Activated T-helper 2 cell treated with anti-CD3 and anti-CD28 coated beads, Interferon-gamma antibody, Interleukin-2, Interleukin-4, amounts not matched to agents 10 μg/mL and 5 μg/mL and 100 μg/mL, durations not matched to agents 14 hours and 24 hours and 36 hours (primary cell): ENCODE measurements around the gene ADCY3. TPM values are rescaled to one million over a fixed set of nuclear protein-coding genes. Genes with fewer than 3 reads are reported as not detected.

Experiments
- DNase-seq: peaks from one replicate; pipeline ENCODE4 v3.0.0; 2021; ENCODE audit warnings: low spot score
- H3K27ac Mint-ChIP-seq: one replicate; pipeline ENCODE4 v1.8.0; 2021; ENCODE audit warnings: mixed read lengths
- H3K27me3 Mint-ChIP-seq: one replicate; pipeline ENCODE4 v1.8.0; 2021; ENCODE audit warnings: low read depth, mixed read lengths
- H3K36me3 Mint-ChIP-seq: one replicate; pipeline ENCODE4 v1.8.0; 2021; ENCODE audit warnings: low read depth, mixed read lengths
- H3K4me1 Mint-ChIP-seq: one replicate; pipeline ENCODE4 v1.8.0; 2021; ENCODE audit warnings: low read depth, mixed read lengths
- H3K4me3 Mint-ChIP-seq: one replicate; pipeline ENCODE4 v1.8.0; 2021; ENCODE audit warnings: low read depth, mild to moderate bottlenecking, moderate library complexity, mixed read lengths
- H3K9me3 Mint-ChIP-seq: one replicate; pipeline ENCODE4 v1.8.0; 2021; ENCODE audit warnings: mixed read lengths
- intact Hi-C: fragments of 100-400 bp; cut with micrococcal nuclease; formaldehyde crosslinking; loops from one replicate; pipeline ENCODE4 v1.15.1; 2023
- total RNA-seq: library from RNA; stranded (reverse); gene quantifications from 2 replicates; pipeline ENCODE4 v1.2.3, GENCODE V29; 2022

The ADCY3 gene
- total RNA-seq, 1 donor from 2014 or later, result 108 TPM

- no peak overlapping the region for H3K4me3 Mint-ChIP-seq
- DNase-seq, result no peak
- H3K4me1 Mint-ChIP-seq, result peaks cover 21% of the 10 kb centered on the region
- no peaks in the 10 kb centered on the region for H3K9me3 Mint-ChIP-seq
- no peaks in the 10 kb centered on the region for H3K27me3 Mint-ChIP-seq
- intact Hi-C loops, result loop anchor here (5.0 to 10.0 kb wide), 2 partner anchors 177 to 181 kb away; partner anchors contain the start of gene DNAJC27
- peaks cover 23% of the 10 kb centered on the region for H3K36me3 Mint-ChIP-seq
- H3K27ac Mint-ChIP-seq, result no peak overlapping the region
These were observed 128.6 kb downstream of the ADCY3 start for GRCh38 chr2:24791452-24791851.

- Mint-ChIP-seq H3K27me3 (no peaks in the 10 kb centered on the region), H3K4me1 (peaks cover 7% of the 10 kb centered on the region), H3K36me3 (peaks cover 5% of the 10 kb centered on the region), H3K4me3 (no peak overlapping the region), H3K9me3 (no peaks in the 10 kb centered on the region), H3K27ac (no peak overlapping the region)
- no peak for DNase-seq
- intact Hi-C loops, result no loop called here
These were observed 131.2 kb downstream of the ADCY3 start for GRCh38 chr2:24788816-24789215.

GRCh38 chr2:24787532-24787931 lies 132.5 kb downstream of the ADCY3 start:
- Mint-ChIP-seq H3K9me3 (no peaks in the 10 kb centered on the region), H3K27me3 (peaks cover 4% of the 10 kb centered on the region)
- intact Hi-C loops, result no loop called here

GRCh38 chr2:24785671-24786321 lies 134.2 kb downstream of the ADCY3 start:
- Mint-ChIP-seq H3K9me3 (peaks cover 2% of the 10 kb centered on the region), H3K4me1 (no peaks in the 10 kb centered on the region), H3K27me3 (peaks cover 4% of the 10 kb centered on the region), H3K4me3 (no peak overlapping the region), H3K36me3 (peaks cover 5% of the 10 kb centered on the region), H3K27ac (no peak overlapping the region)
- intact Hi-C loops, result no loop called here
- DNase-seq, result no peak

More at GRCh38 chr2:24787532-24787931, 132.5 kb downstream of the ADCY3 start:
- Mint-ChIP-seq H3K27ac (no peak overlapping the region), H3K4me3 (no peak overlapping the region), H3K4me1 (peaks cover 5% of the 10 kb centered on the region), H3K36me3 (peaks cover 5% of the 10 kb centered on the region)
- DNase-seq, result no peak

GRCh38 chr2:24783641-24784040 lies 136.4 kb downstream of the ADCY3 start:
- DNase-seq, result no peak
- Mint-ChIP-seq H3K4me1 (no peaks in the 10 kb centered on the region), H3K27me3 (peaks cover 4% of the 10 kb centered on the region), H3K4me3 (no peak overlapping the region), H3K27ac (no peak overlapping the region), H3K9me3 (peaks cover 7% of the 10 kb centered on the region), H3K36me3 (no peaks in the 10 kb centered on the region)
- intact Hi-C loops, result no loop called here

- Mint-ChIP-seq H3K4me1 (no peaks in the 10 kb centered on the region), H3K27ac (no peak overlapping the region), H3K27me3 (peaks cover 4% of the 10 kb centered on the region), H3K9me3 (peaks cover 7% of the 10 kb centered on the region), H3K36me3 (no peaks in the 10 kb centered on the region), H3K4me3 (no peak overlapping the region)
- intact Hi-C loops, result no loop called here
- DNase-seq, result no peak
These were observed 140.9 kb downstream of the ADCY3 start for GRCh38 chr2:24779116-24779515.

GRCh38 chr2:24774373-24774772 lies 145.7 kb downstream of the ADCY3 start:
- Mint-ChIP-seq H3K4me3 (no peak overlapping the region), H3K27ac (no peak overlapping the region), H3K4me1 (no peaks in the 10 kb centered on the region), H3K9me3 (no peaks in the 10 kb centered on the region), H3K27me3 (no peaks in the 10 kb centered on the region), H3K36me3 (peaks cover 7% of the 10 kb centered on the region)
- no peak for DNase-seq
- intact Hi-C loops, result no loop called here

- no peaks in the 10 kb centered on the region for H3K27me3 Mint-ChIP-seq
- H3K9me3 Mint-ChIP-seq, result no peaks in the 10 kb centered on the region
- H3K27ac Mint-ChIP-seq, result no peak overlapping the region
- H3K4me3 Mint-ChIP-seq, result no peak overlapping the region
- intact Hi-C loops, result no loop called here
- DNase-seq, result no peak
- peaks cover 12% of the 10 kb centered on the region for H3K36me3 Mint-ChIP-seq
- H3K4me1 Mint-ChIP-seq, result no peaks in the 10 kb centered on the region
These were observed 148.1 kb downstream of the ADCY3 start for GRCh38 chr2:24771764-24772586.

- peaks cover 12% of the 10 kb centered on the region for H3K36me3 Mint-ChIP-seq
- no peak for DNase-seq
- no peaks in the 10 kb centered on the region for H3K27me3 Mint-ChIP-seq
- intact Hi-C loops, result no loop called here
- no peak overlapping the region for H3K4me3 Mint-ChIP-seq
- H3K27ac Mint-ChIP-seq, result no peak overlapping the region
- no peaks in the 10 kb centered on the region for H3K9me3 Mint-ChIP-seq
- peaks cover 7% of the 10 kb centered on the region for H3K4me1 Mint-ChIP-seq
These were observed 149.0 kb downstream of the ADCY3 start for GRCh38 chr2:24771061-24771460.

Other genes starting within 250 kb of the ADCY3 start
- gene PTRHD1, start 126.8 kb downstream of the ADCY3 start, total RNA-seq, result 25.9 and 26.6 TPM in 2 replicates
- gene CENPO, start 126.8 kb downstream of the ADCY3 start, total RNA-seq, result 41.8 and 46.4 TPM in 2 replicates
- gene DNAJC27, start 51.7 kb upstream of the ADCY3 start, total RNA-seq, result 4.9 and 6.1 TPM in 2 replicates
- 0.34 and 0.46 TPM in 2 replicates for gene EFR3B, start 121.8 kb upstream of the ADCY3 start, total RNA-seq
- gene POMC, start 248.3 kb upstream of the ADCY3 start, total RNA-seq, result 5.8 and 6.7 TPM in 2 replicates